Vagina (tissue), 2 donors: ENCODE data around the gene SH2D3C. TPM values are rescaled to one million over a fixed set of nuclear protein-coding genes. Genes with fewer than 3 reads are reported as not detected.

Source experiments
- DNase-seq, 2 donors: peaks; one replicate each; pipeline ENCODE4 v3.0.0-alpha.2; 2017; ENCODE audit errors: extremely low spot score in 2 of 2
- H3K27ac ChIP-seq: fragments of 200-600 bp; sonication (generic); one replicate; pipeline ENCODE4 v1.5.1; 2019
- H3K27me3 ChIP-seq: fragments of 200-600 bp; sonication (generic); one replicate; pipeline ENCODE4 v1.5.1; 2019
- H3K36me3 ChIP-seq, 2 donors: fragments of 200-600 bp; sonication (generic); one replicate each; pipeline ENCODE4 v1.5.1; 2017 to 2019
- H3K4me1 ChIP-seq: fragments of 200-600 bp; sonication (generic); one replicate; pipeline ENCODE4 v1.5.1; 2019
- H3K4me3 ChIP-seq, 2 donors: fragments of 200-600 bp; sonication (generic); 1 replicate in 1 of 2; 2 replicates in 1 of 2; pipeline ENCODE4 v1.5.1; 2016 to 2019
- H3K9me3 ChIP-seq: fragments of 200-600 bp; sonication (generic); one replicate; pipeline ENCODE4 v1.5.1; 2019
- CTCF ChIP-seq, 3 experiments: fragments of 450-650 bp in 2 of 3; fragments of 200-600 bp in 1 of 3; sonication (generic) in 1 of 3; IDR thresholded peaks; one replicate each; pipeline ENCODE4 v1.5.1; 2017 to 2019; ENCODE audit warnings: antibody characterized with exemption in 3 of 3, mild to moderate bottlenecking in 2 of 3, moderate library complexity in 2 of 3
- POLR2A ChIP-seq, 2 donors: fragments of 450-650 bp; IDR thresholded peaks; one replicate each; pipeline ENCODE4 v1.6.1; 2017; ENCODE audit warnings: antibody characterized with exemption in 2 of 2, mild to moderate bottlenecking in 2 of 2, moderate library complexity in 2 of 2
- POLR2AphosphoS5 ChIP-seq, 2 donors: sonication (generic); formaldehyde crosslinking; IDR thresholded peaks; one replicate each; pipeline ENCODE4 v1.9.0; 2017; ENCODE audit warnings: antibody characterized with exemption in 2 of 2, mild to moderate bottlenecking in 2 of 2, low read depth in 1 of 2; ENCODE audit not compliant: insufficient read depth in 1 of 2
- intact Hi-C: fragments of 100-400 bp; cut with DNase I; formaldehyde crosslinking; loops from one replicate; pipeline ENCODE4 v1.15.1; 2023
- total RNA-seq: library from RNA; depleted of rRNA; stranded (reverse); fragments of >200 nt; gene quantifications from one replicate; pipeline ENCODE4 v1.2.3, GENCODE V29; 2016

SH2D3C gene
- total RNA-seq, 1 donor from 2014 or later, result 19.6 TPM

GRCh38 chr9:127768698-127769097 lies 9.8 kb downstream of the SH2D3C start:
- Histone ChIP-seq H3K9me3 (no peaks in the 10 kb centered on the region), H3K27ac (peak overlapping the region; percentile 46), H3K36me3 (no peaks in the 10 kb centered on the region), H3K4me3 (no peak overlapping the region), H3K27me3 (no peaks in the 10 kb centered on the region), H3K4me1 (peaks cover 29% of the 10 kb centered on the region)
- intact Hi-C loops, result no loop called here
- DNase-seq, result no peak
- no peak for TF ChIP-seq CTCF (IDR thresholded peaks at IDR 0.05)
- TF ChIP-seq POLR2AphosphoS5 (IDR thresholded peaks at IDR 0.05; ENCODE audit: insufficient read depth in 1 of 2, low read depth in 1 of 2), result no peak
- no peak for TF ChIP-seq POLR2A (IDR thresholded peaks at IDR 0.05)

- Histone ChIP-seq H3K9me3 (no peaks in the 10 kb centered on the region), H3K27me3 (no peaks in the 10 kb centered on the region), H3K4me3 (peak overlapping the region in 1 of 2 donors; percentile 8), H3K36me3 (no peaks in the 10 kb centered on the region), H3K27ac (peak overlapping the region; percentile 46), H3K4me1 (peaks cover 29% of the 10 kb centered on the region)
- no peak for DNase-seq
- intact Hi-C loops, result no loop called here
- no peak for TF ChIP-seq POLR2AphosphoS5 (IDR thresholded peaks at IDR 0.05; ENCODE audit: insufficient read depth in 1 of 2, low read depth in 1 of 2)
- TF ChIP-seq CTCF (IDR thresholded peaks at IDR 0.05), result no peak
- TF ChIP-seq POLR2A (IDR thresholded peaks at IDR 0.05), result no peak
Measured at GRCh38 chr9:127767909-127768331, 10.5 kb downstream of the SH2D3C start.

- Histone ChIP-seq H3K9me3 (no peaks in the 10 kb centered on the region), H3K27ac (peak overlapping the region; percentile 46), H3K36me3 (no peaks in the 10 kb centered on the region), H3K27me3 (no peaks in the 10 kb centered on the region), H3K4me1 (peaks cover 29% of the 10 kb centered on the region), H3K4me3 (peak overlapping the region in 1 of 2 donors; percentile 8)
- DNase-seq, result no peak
- intact Hi-C loops, result no loop called here
- TF ChIP-seq POLR2AphosphoS5 (IDR thresholded peaks at IDR 0.05; ENCODE audit: insufficient read depth in 1 of 2, low read depth in 1 of 2), result no peak
Measured at GRCh38 chr9:127767410-127767809, 11.1 kb downstream of the SH2D3C start.

- H3K9me3 ChIP-seq, result no peaks in the 10 kb centered on the region
- H3K36me3 ChIP-seq, result no peaks in the 10 kb centered on the region
- no peak for DNase-seq
- H3K4me3 ChIP-seq, result no peak overlapping the region
- no peak overlapping the region for H3K27ac ChIP-seq
- H3K4me1 ChIP-seq, result peaks cover 29% of the 10 kb centered on the region
- H3K27me3 ChIP-seq, result no peaks in the 10 kb centered on the region
- intact Hi-C loops, result no loop called here
- TF ChIP-seq POLR2A (IDR thresholded peaks at IDR 0.05), result no peak
- TF ChIP-seq POLR2AphosphoS5 (IDR thresholded peaks at IDR 0.05; ENCODE audit: insufficient read depth in 1 of 2, low read depth in 1 of 2), result no peak
- TF ChIP-seq CTCF (IDR thresholded peaks at IDR 0.05), result no peak
Measured at GRCh38 chr9:127765418-127765817, 13.0 kb downstream of the SH2D3C start.

- Histone ChIP-seq H3K27ac (no peak overlapping the region), H3K27me3 (no peaks in the 10 kb centered on the region)
- intact Hi-C loops, result no loop called here
Measured at GRCh38 chr9:127763918-127764384, 14.5 kb downstream of the SH2D3C start.

More at GRCh38 chr9:127763918-127764384, 14.5 kb downstream of the SH2D3C start:
- no peak for DNase-seq
- TF ChIP-seq POLR2A (IDR thresholded peaks at IDR 0.05) (no peak), POLR2AphosphoS5 (IDR thresholded peaks at IDR 0.05; ENCODE audit: insufficient read depth in 1 of 2, low read depth in 1 of 2) (peak in 1 of 2 donors; percentile 51), CTCF (IDR thresholded peaks at IDR 0.05) (peak in 2 of 3 experiments; percentile 5 to 32)
- Histone ChIP-seq H3K36me3 (no peaks in the 10 kb centered on the region), H3K4me1 (peaks cover 22% of the 10 kb centered on the region), H3K4me3 (no peak overlapping the region), H3K9me3 (no peaks in the 10 kb centered on the region)
